Measurements from ENCODE around the gene TCIRG1. TPM values are rescaled to one million over a fixed set of nuclear protein-coding genes. Genes with fewer than 3 reads are reported as not detected.

Gene TCIRG1
- total RNA-seq, 1 experiment from 2014 or later, result 158 TPM

- Histone ChIP-seq H3K4me3 (ENCODE audit: low read depth in 2 of 2, low read length in 2 of 2) (no peak overlapping the region), H3K27ac (ENCODE audit: low read length) (no peak overlapping the region), H3K9me3 (ENCODE audit: control insufficient read depth, insufficient read depth, low read depth, low read length) (no peaks in the 10 kb centered on the region), H3K36me3 (ENCODE audit: control insufficient read depth, insufficient read depth, low read length) (no peaks in the 10 kb centered on the region), H3K4me1 (ENCODE audit: control insufficient read depth, insufficient read depth, low read length) (peaks cover 5% of the 10 kb centered on the region), H3K27me3 (ENCODE audit: control insufficient read depth, insufficient read depth, low read length) (no peaks in the 10 kb centered on the region)
- no TSS peak for BruUV-seq (replicated peaks)
- DNase-seq (ENCODE audit: low read depth, low spot score), result no peak
- CTCF ChIA-PET, result no interaction called here
- intact Hi-C loops (cut with micrococcal nuclease; ENCODE audit: unreplicated experiment), result no loop called here
- POLR2A ChIA-PET, result no interaction called here
- ATAC-seq, result no peak
- TF ChIP-seq REST (IDR thresholded peaks at IDR 0.05; ENCODE audit: insufficient read depth in 1 of 2, low read depth in 2 of 2, low read length in 1 of 2) (no peak), POLR2AphosphoS5 (IDR thresholded peaks at IDR 0.05; ENCODE audit: low read depth, low read length) (no peak), SIN3A (IDR thresholded peaks at IDR 0.05; ENCODE audit: borderline replicate concordance, insufficient read depth, low read depth, low read length) (no peak), TCF7L2 (IDR thresholded peaks at IDR 0.05; ENCODE audit: low read depth, low read length) (no peak), CTCF (IDR thresholded peaks at IDR 0.05) (no peak)
- in situ Hi-C loops (cut with HindIII; ENCODE audit: low pct_unique_long_range_greater_than_20kb, low sequenced_read_pairs), result no loop called here
These were observed 39.1 kb upstream of the TCIRG1 start for GRCh38 chr11:67999704-68000103.

GRCh38 chr11:68002575-68002937 is 36.3 kb upstream of the TCIRG1 start:
- POLR2A ChIA-PET, result interaction anchor here (0.6 kb wide), 1 partner anchor 118 kb away, joined by 3 read pairs; no protein-coding TSS in a partner anchor
- in situ Hi-C loops (cut with HindIII; ENCODE audit: low pct_unique_long_range_greater_than_20kb, low sequenced_read_pairs) (no loop called here), intact Hi-C loops (cut with micrococcal nuclease; ENCODE audit: unreplicated experiment) (no loop called here)
- CTCF ChIA-PET, result no interaction called here
- Histone ChIP-seq H3K27ac (ENCODE audit: low read length) (no peak overlapping the region), H3K4me1 (ENCODE audit: control insufficient read depth, insufficient read depth, low read length) (peaks cover 11% of the 10 kb centered on the region), H3K4me3 (ENCODE audit: low read depth in 2 of 2, low read length in 2 of 2) (0 out of 4 replicates have a peak overlapping the region, but pooled peaks of 1 of the 2 experiments have one; percentile 12), H3K9me3 (ENCODE audit: control insufficient read depth, insufficient read depth, low read depth, low read length) (no peaks in the 10 kb centered on the region), H3K36me3 (ENCODE audit: control insufficient read depth, insufficient read depth, low read length) (no peaks in the 10 kb centered on the region), H3K27me3 (ENCODE audit: control insufficient read depth, insufficient read depth, low read length) (no peaks in the 10 kb centered on the region)
- TF ChIP-seq POLR2AphosphoS5 (IDR thresholded peaks at IDR 0.05; ENCODE audit: low read depth, low read length) (no peak), CTCF (IDR thresholded peaks at IDR 0.05) (no peak)
- DNase-seq (ENCODE audit: low read depth, low spot score) (no peak), ATAC-seq (no peak)
- no TSS peak for BruUV-seq (replicated peaks)

Data from Panc1 (cell line).